Type B pancreatic cell (in vitro differentiated cells): ENCODE results near the gene COL5A1. TPM values are rescaled to one million over a fixed set of nuclear protein-coding genes. Genes with fewer than 3 reads are reported as not detected.

ENCODE experiments used
- DNase-seq: peaks from one replicate; pipeline ENCODE4 v3.0.0; 2021; ENCODE audit warnings: mixed read lengths; ENCODE audit not compliant: unreplicated experiment; ENCODE audit errors: extremely low spot score
- H3K27ac Mint-ChIP-seq: 2 replicates; pipeline ENCODE4 v1.8.0; 2021; ENCODE audit warnings: mild to moderate bottlenecking, mixed read lengths
- H3K27me3 Mint-ChIP-seq: 2 replicates; pipeline ENCODE4 v1.8.0; 2021; ENCODE audit warnings: mixed read lengths
- H3K36me3 Mint-ChIP-seq: 2 replicates; pipeline ENCODE4 v1.8.0; 2021; ENCODE audit warnings: mixed read lengths
- H3K4me1 Mint-ChIP-seq: one replicate; pipeline ENCODE4 v1.8.0; 2021; ENCODE audit warnings: mixed read lengths; ENCODE audit not compliant: unreplicated experiment
- H3K4me3 Mint-ChIP-seq: 2 replicates; pipeline ENCODE4 v1.8.0; 2021; ENCODE audit warnings: mild to moderate bottlenecking, mixed read lengths
- H3K9me3 Mint-ChIP-seq: 2 replicates; pipeline ENCODE4 v1.8.0; 2021; ENCODE audit warnings: mixed read lengths
- CTCF ChIP-seq: fragments of 200-600 bp; sonication (generic); conservative IDR thresholded peaks from 2 replicates; pipeline ENCODE4 v1.5.0; 2021; ENCODE audit warnings: antibody characterized with exemption, mild to moderate bottlenecking
- total RNA-seq: library from RNA; stranded (reverse); gene quantifications from 2 replicates; pipeline ENCODE4 v1.2.1, GENCODE V29; 2021; ENCODE audit warnings: low replicate concordance

COL5A1 gene
- total RNA-seq, 1 donor from 2014 or later, result 112 TPM

DNA sequence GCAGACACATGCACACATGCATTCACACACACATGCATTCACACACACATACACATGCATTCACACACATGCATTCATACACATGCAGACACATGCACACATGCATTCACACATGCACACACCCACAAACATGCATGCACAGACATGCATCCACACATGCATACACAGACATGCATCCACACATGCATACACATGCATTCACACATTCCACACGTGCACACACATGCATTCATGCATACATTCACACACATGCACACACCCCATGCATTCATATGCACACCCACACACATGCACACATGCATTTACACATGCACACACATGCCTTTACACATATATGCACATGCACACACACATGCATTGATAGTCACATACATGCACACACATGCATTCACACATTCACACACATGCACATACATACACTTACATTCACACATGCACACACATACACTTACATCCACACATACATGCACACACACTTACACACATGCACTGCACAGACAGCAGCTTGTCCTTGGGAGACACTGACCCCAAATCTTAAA is 106.4 kb downstream of the COL5A1 start:
- Mint-ChIP-seq H3K4me3 (no peak overlapping the region), H3K27ac (no peak overlapping the region), H3K4me1 (no peaks in the 10 kb centered on the region), H3K27me3 (no peaks in the 10 kb centered on the region), H3K9me3 (no peaks in the 10 kb centered on the region), H3K36me3 (peaks cover 13% of the 10 kb centered on the region)
- TF ChIP-seq CTCF, result no peak
- no peak for DNase-seq

- Mint-ChIP-seq H3K9me3 (no peaks in the 10 kb centered on the region), H3K36me3 (peaks cover 13% of the 10 kb centered on the region), H3K4me1 (no peaks in the 10 kb centered on the region), H3K27ac (no peak overlapping the region), H3K27me3 (no peaks in the 10 kb centered on the region), H3K4me3 (no peak overlapping the region)
- no peak for DNase-seq
- no peak for TF ChIP-seq CTCF
Measured at GRCh38 chr9:134748591-134748990, 107.0 kb downstream of the COL5A1 start.

DNA sequence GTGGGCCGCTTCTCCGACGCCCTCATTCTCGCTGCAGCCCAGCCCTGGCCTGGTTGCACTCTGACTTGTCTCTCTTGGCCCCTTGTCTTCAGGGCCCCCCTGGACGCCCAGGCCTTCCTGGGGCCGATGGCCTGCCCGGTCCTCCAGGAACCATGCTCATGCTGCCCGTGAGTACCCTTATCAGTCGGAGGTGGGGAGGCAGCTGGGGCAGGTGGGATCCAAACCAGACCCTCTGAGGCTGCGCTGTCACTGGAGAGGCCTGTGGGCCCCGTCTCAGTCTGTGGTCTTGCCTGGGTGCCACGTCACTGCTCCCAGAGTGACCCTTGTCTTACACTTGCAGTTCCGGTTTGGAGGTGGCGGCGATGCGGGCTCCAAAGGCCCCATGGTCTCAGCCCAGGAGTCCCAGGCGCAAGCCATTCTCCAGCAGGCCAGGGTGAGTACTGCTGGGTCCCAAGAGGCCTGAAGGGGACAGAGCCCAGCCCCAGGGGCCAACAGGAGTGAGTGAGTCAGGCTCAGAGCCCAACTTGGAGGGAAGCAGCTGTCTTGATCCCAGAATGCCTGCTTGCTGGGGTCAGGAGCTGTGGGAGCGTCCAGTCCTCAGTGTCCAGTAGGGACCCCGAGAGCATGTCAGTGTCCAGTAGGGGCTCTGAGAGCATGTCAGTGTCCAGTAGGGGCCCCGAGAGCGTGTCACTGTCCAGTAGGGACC is 109.0 kb downstream of the COL5A1 start:
- H3K27ac Mint-ChIP-seq, result no peak overlapping the region
- H3K4me1 Mint-ChIP-seq, result no peaks in the 10 kb centered on the region
- H3K27me3 Mint-ChIP-seq, result no peaks in the 10 kb centered on the region
- H3K4me3 Mint-ChIP-seq, result no peak overlapping the region
- H3K36me3 Mint-ChIP-seq, result peaks cover 11% of the 10 kb centered on the region
- no peaks in the 10 kb centered on the region for H3K9me3 Mint-ChIP-seq
- DNase-seq, result no peak
- no peak for TF ChIP-seq CTCF

GRCh38 chr9:134751622-134752021 is 110.0 kb downstream of the COL5A1 start:
- H3K4me1 Mint-ChIP-seq, result no peaks in the 10 kb centered on the region
- DNase-seq, result no peak
- H3K9me3 Mint-ChIP-seq, result no peaks in the 10 kb centered on the region
- H3K36me3 Mint-ChIP-seq, result peaks cover 8% of the 10 kb centered on the region
- no peaks in the 10 kb centered on the region for H3K27me3 Mint-ChIP-seq
- no peak for TF ChIP-seq CTCF
- no peak overlapping the region for H3K4me3 Mint-ChIP-seq
- H3K27ac Mint-ChIP-seq, result no peak overlapping the region

DNA sequence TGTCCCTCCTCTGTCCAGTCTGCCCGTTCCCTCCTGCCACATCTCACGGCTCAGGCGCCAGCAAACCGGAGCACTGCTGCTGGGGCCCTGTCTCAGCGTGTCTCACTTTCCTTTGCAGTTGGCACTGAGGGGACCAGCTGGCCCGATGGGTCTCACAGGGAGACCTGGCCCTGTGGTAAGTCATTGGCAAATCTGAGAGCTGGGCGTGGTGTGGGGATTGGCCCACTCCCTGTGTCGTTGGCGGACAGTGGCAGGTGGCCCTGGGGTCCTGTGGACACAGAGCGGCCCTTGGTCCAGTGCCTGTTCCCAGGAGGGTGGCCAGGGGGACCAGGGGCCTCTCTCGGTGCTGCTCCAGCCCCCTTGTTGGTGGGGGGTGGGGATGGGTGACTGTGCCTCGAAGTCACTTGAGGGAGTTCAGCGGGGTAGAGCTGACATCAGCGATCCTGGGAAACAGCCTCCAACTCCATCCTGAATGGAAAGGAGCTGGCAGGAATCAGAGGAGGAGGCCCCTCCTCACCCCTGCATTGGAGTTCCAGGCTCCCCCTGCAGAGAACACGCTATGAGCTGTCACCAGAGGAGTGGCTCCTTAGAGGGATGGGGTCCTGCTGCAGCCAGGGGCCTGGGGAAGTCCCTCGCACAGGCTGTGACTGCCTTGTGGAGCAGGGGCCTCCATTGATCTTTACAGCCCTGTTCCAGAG is 111.0 kb downstream of the COL5A1 start:
- no peaks in the 10 kb centered on the region for H3K9me3 Mint-ChIP-seq
- no peak for DNase-seq
- H3K4me3 Mint-ChIP-seq, result no peak overlapping the region
- peaks cover 8% of the 10 kb centered on the region for H3K36me3 Mint-ChIP-seq
- no peak for TF ChIP-seq CTCF
- H3K27me3 Mint-ChIP-seq, result no peaks in the 10 kb centered on the region
- H3K4me1 Mint-ChIP-seq, result no peaks in the 10 kb centered on the region
- no peak overlapping the region for H3K27ac Mint-ChIP-seq
